ENCODE results near the gene SEL1L3. TPM values are rescaled to one million over a fixed set of nuclear protein-coding genes. Genes with fewer than 3 reads are reported as not detected.
"Not testable (repeated sequence)": the region's sequence is repeated elsewhere in the genome, so short reads cannot be mapped to it uniquely, and the experiment has no call there.

SEL1L3 gene
- 3.2 TPM for total RNA-seq
- long read RNA-seq, full-length matches to known transcripts = 6 of 7 reads
- long read RNA-seq, partial matches to known transcripts = 1 of 7 reads
- long read RNA-seq, other reads (novel, unspliced or antisense) = 0 of 7 reads

GRCh38 chr4:25862411-25863346 lies at the start of gene SEL1L3:
SEL1L3 (minus strand) TSS chr4:25862988; CDS start chr4:25862836, 152 bp downstream.
- intact Hi-C loops (cut with micrococcal nuclease) = no loop called here
- Histone ChIP-seq H3K9me3 (replicated peaks) (no peaks in the 10 kb centered on the region), H3K36me3 (no peaks in the 10 kb centered on the region), H3K27ac (replicated peaks) (peak within 1 kb of the TSS; percentile 48), H3K4me3 (peak within 1 kb of the TSS; percentile 88), H3K4me1 (peaks cover 52% of the 10 kb centered on the region), H3K27me3 (ENCODE audit: low read depth) (no peaks in the 10 kb centered on the region)
- no peak for TF ChIP-seq CTCF (IDR thresholded peaks at IDR 0.05; ENCODE audit: borderline replicate concordance)
- DNase-seq = peak; percentile 29

GRCh38 chr4:25911356-25911755 lies 48.6 kb upstream of the SEL1L3 start:
- intact Hi-C loops (cut with micrococcal nuclease) = no loop called here
- H3K9me3 ChIP-seq (replicated peaks) = no peaks in the 10 kb centered on the region
- no peaks in the 10 kb centered on the region for H3K36me3 ChIP-seq
- no peak overlapping the region for H3K27ac ChIP-seq (replicated peaks)
- no peak for DNase-seq
- H3K27me3 ChIP-seq (ENCODE audit: low read depth) = no peaks in the 10 kb centered on the region
- H3K4me1 ChIP-seq = peaks cover 25% of the 10 kb centered on the region
- TF ChIP-seq CTCF (IDR thresholded peaks at IDR 0.05; ENCODE audit: borderline replicate concordance) = no peak
- H3K4me3 ChIP-seq = no peak overlapping the region

- peaks cover 6% of the 10 kb centered on the region for H3K4me1 ChIP-seq
- no peak overlapping the region for H3K27ac ChIP-seq (replicated peaks)
- DNase-seq = no peak
- no peak overlapping the region for H3K4me3 ChIP-seq
- H3K9me3 ChIP-seq (replicated peaks) = no peaks in the 10 kb centered on the region
- TF ChIP-seq CTCF (IDR thresholded peaks at IDR 0.05; ENCODE audit: borderline replicate concordance) = no peak
- H3K27me3 ChIP-seq (ENCODE audit: low read depth) = no peaks in the 10 kb centered on the region
- intact Hi-C loops (cut with micrococcal nuclease) = no loop called here
- no peaks in the 10 kb centered on the region for H3K36me3 ChIP-seq
Measured at GRCh38 chr4:25908491-25908901, 45.7 kb upstream of the SEL1L3 start.

GRCh38 chr4:25906113-25906512 lies 43.3 kb upstream of the SEL1L3 start:
- H3K36me3 ChIP-seq; H3K27ac ChIP-seq (replicated peaks); intact Hi-C loops (cut with micrococcal nuclease); H3K4me1 ChIP-seq; DNase-seq; H3K27me3 ChIP-seq (ENCODE audit: low read depth); H3K4me3 ChIP-seq; H3K9me3 ChIP-seq (replicated peaks): not testable (repeated sequence)

GRCh38 chr4:25905371-25905770 lies 42.6 kb upstream of the SEL1L3 start:
- Histone ChIP-seq H3K9me3 (replicated peaks) (no peaks in the 10 kb centered on the region), H3K4me3 (no peak overlapping the region), H3K27me3 (ENCODE audit: low read depth) (no peaks in the 10 kb centered on the region), H3K4me1 (peaks cover 7% of the 10 kb centered on the region), H3K27ac (replicated peaks) (no peak overlapping the region), H3K36me3 (no peaks in the 10 kb centered on the region)
- intact Hi-C loops (cut with micrococcal nuclease) = no loop called here
- TF ChIP-seq CTCF (IDR thresholded peaks at IDR 0.05; ENCODE audit: borderline replicate concordance) = no peak
- DNase-seq = no peak

GRCh38 chr4:25904748-25905082 lies 41.9 kb upstream of the SEL1L3 start:
- no peak for DNase-seq
- Histone ChIP-seq H3K9me3 (replicated peaks) (no peaks in the 10 kb centered on the region), H3K4me3 (no peak overlapping the region), H3K4me1 (peaks cover 8% of the 10 kb centered on the region), H3K36me3 (no peaks in the 10 kb centered on the region), H3K27ac (replicated peaks) (no peak overlapping the region), H3K27me3 (ENCODE audit: low read depth) (no peaks in the 10 kb centered on the region)
- TF ChIP-seq CTCF (IDR thresholded peaks at IDR 0.05; ENCODE audit: borderline replicate concordance) = no peak
- intact Hi-C loops (cut with micrococcal nuclease) = no loop called here
